Measurements from ENCODE around the gene ZNF543. TPM values are rescaled to one million over a fixed set of nuclear protein-coding genes. Genes with fewer than 3 reads are reported as not detected.

The ZNF543 gene
- total RNA-seq, 1 experiment from 2014 or later = 11.0 TPM

DNA sequence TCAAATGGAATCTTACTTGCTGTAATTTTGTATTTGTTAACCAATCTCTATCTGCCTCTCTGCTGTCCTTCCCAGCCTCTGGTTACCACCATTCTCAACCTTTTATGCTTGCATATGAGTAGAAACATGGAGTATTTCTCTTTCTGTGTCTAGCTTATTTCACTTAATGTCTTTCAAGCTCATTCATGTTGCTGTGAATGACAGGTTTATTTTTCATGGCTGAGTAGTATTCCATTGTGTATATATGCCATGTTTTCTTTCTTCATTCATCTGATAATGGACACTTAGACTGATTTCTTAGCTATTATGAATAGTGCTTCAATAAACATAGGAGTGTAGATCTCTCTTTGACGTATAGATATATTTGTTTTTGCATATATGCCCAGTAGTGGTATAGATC is 26.6 kb upstream of the ZNF543 start:
- DNase-seq (ENCODE audit: low read depth in 1 of 2, low spot score in 2 of 2) = no peak
- no peak overlapping the region for H3K27ac ChIP-seq
- no peaks in the 10 kb centered on the region for H3K4me1 ChIP-seq (replicated peaks)
- H3K4me3 ChIP-seq = no peak overlapping the region
- no peaks in the 10 kb centered on the region for H3K27me3 ChIP-seq (replicated peaks)
- H3K9me3 ChIP-seq (replicated peaks) = peaks cover 18% of the 10 kb centered on the region
- H3K36me3 ChIP-seq = peaks cover 92% of the 10 kb centered on the region

GRCh38 chr19:57302020-57302465 is 18.2 kb upstream of the ZNF543 start:
- Histone ChIP-seq H3K36me3 (peaks cover 55% of the 10 kb centered on the region), H3K27me3 (replicated peaks) (no peaks in the 10 kb centered on the region), H3K4me1 (replicated peaks) (peaks cover 9% of the 10 kb centered on the region), H3K9me3 (replicated peaks) (no peaks in the 10 kb centered on the region), H3K27ac (no peak overlapping the region), H3K4me3 (no peak overlapping the region)
- DNase-seq (ENCODE audit: low read depth in 1 of 2, low spot score in 2 of 2) = peak; percentile 12 to 67

DNA sequence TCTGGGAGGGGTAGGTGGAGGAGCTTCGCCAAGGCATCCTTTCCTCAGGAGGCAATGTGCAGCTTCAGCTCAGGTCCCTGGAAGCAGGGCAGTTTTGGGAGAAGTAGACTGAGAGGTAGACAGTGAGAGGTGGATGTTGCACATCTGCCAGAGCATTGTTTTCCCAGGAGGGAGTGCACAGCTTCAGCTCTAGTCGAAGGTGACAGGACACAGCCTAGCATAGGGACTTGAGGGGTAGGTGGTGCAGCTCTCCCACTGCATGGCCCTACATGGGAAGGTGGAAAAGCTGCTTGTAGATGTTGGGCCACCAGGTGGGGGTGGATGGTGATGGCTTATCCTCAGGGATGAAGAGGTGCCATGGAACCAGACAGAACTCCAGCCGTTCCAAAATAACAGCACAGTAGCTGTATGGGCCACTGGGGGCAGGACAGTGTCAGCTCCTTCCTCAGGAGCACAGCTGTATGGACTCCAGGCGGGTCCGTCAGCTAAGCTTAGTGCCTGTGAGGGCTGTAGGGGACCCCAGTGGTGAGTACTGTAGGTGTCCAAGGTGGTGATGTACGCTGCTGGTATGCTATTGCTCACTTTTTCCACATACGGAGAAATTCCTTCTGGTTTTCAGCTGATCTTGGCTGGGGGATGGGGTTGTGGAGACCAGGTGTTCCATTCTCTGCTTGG is 17.4 kb upstream of the ZNF543 start:
- DNase-seq (ENCODE audit: low read depth in 1 of 2, low spot score in 2 of 2) = no peak
- H3K4me1 ChIP-seq (replicated peaks) = peaks cover 9% of the 10 kb centered on the region
- no peak overlapping the region for H3K27ac ChIP-seq
- H3K4me3 ChIP-seq = no peak overlapping the region
- no peaks in the 10 kb centered on the region for H3K27me3 ChIP-seq (replicated peaks)
- no peaks in the 10 kb centered on the region for H3K9me3 ChIP-seq (replicated peaks)
- peaks cover 49% of the 10 kb centered on the region for H3K36me3 ChIP-seq

GRCh38 chr19:57305056-57305455 is 15.2 kb upstream of the ZNF543 start:
- Histone ChIP-seq H3K27me3 (replicated peaks) (no peaks in the 10 kb centered on the region), H3K4me1 (replicated peaks) (peaks cover 9% of the 10 kb centered on the region), H3K9me3 (replicated peaks) (peaks cover 6% of the 10 kb centered on the region; the same call in 1 of the 2 replicates), H3K27ac (no peak overlapping the region), H3K4me3 (no peak overlapping the region), H3K36me3 (peaks cover 32% of the 10 kb centered on the region)
- no peak for DNase-seq (ENCODE audit: low read depth in 1 of 2, low spot score in 2 of 2)

GRCh38 chr19:57308514-57308913 is 11.8 kb upstream of the ZNF543 start:
- H3K4me1 ChIP-seq (replicated peaks) = no peaks in the 10 kb centered on the region
- H3K27ac ChIP-seq = no peak overlapping the region

GRCh38 chr19:57310792-57311191 is 9.5 kb upstream of the ZNF543 start:
- peaks cover 4% of the 10 kb centered on the region; the same call in 1 of the 2 replicates for H3K27me3 ChIP-seq (replicated peaks)
- no peaks in the 10 kb centered on the region for H3K4me1 ChIP-seq (replicated peaks)
- no peak overlapping the region for H3K27ac ChIP-seq
- peaks cover 6% of the 10 kb centered on the region; the same call in 1 of the 2 replicates for H3K9me3 ChIP-seq (replicated peaks)
- H3K36me3 ChIP-seq = no peaks in the 10 kb centered on the region
- H3K4me3 ChIP-seq = no peak overlapping the region
- DNase-seq (ENCODE audit: low read depth in 1 of 2, low spot score in 2 of 2) = no peak

More at GRCh38 chr19:57308514-57308913, 11.8 kb upstream of the ZNF543 start:
- H3K9me3 ChIP-seq (replicated peaks) = peaks cover 6% of the 10 kb centered on the region; the same call in 1 of the 2 replicates
- H3K4me3 ChIP-seq = no peak overlapping the region
- H3K27me3 ChIP-seq (replicated peaks) = 0 out of 2 replicates have a peak, but pooled peaks cover 4% of the 10 kb centered on the region
- 0 out of 2 replicates have a peak, but pooled peaks cover under 1% of the 10 kb centered on the region for H3K36me3 ChIP-seq
- no peak for DNase-seq (ENCODE audit: low read depth in 1 of 2, low spot score in 2 of 2)

DNA sequence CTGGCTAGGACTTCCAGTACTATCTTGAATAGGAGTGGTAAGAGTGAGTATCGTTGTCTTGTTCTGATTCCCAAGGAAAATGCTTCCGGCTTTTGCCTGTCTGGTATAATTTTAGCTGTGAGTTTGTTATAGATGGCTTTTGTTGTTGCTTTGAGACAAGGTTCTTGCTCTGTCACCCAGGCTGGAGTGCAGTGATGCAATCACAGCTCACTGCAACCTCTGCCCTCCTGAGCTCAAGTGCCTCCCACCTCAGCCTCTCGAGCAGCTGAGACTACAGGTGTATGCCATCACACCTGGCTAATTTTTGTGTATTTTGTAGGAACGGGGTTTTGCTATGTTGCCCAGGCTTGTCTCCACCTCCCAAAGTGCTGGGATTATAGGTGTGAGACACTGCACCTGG is 6.1 kb upstream of the ZNF543 start:
- no peaks in the 10 kb centered on the region for H3K36me3 ChIP-seq
- no peaks in the 10 kb centered on the region for H3K4me1 ChIP-seq (replicated peaks)
- peaks cover 4% of the 10 kb centered on the region for H3K27me3 ChIP-seq (replicated peaks)
- H3K4me3 ChIP-seq = no peak overlapping the region
- no peak overlapping the region for H3K27ac ChIP-seq
- DNase-seq (ENCODE audit: low read depth in 1 of 2, low spot score in 2 of 2) = no peak
- no peaks in the 10 kb centered on the region for H3K9me3 ChIP-seq (replicated peaks)

- Histone ChIP-seq H3K36me3 (peaks cover 3% of the 10 kb centered on the region), H3K4me1 (replicated peaks) (peaks cover 10% of the 10 kb centered on the region), H3K4me3 (no peak overlapping the region), H3K27ac (no peak overlapping the region), H3K9me3 (replicated peaks) (no peaks in the 10 kb centered on the region), H3K27me3 (replicated peaks) (no peaks in the 10 kb centered on the region; the same call in none of the 2 replicates)
- DNase-seq (ENCODE audit: low read depth in 1 of 2, low spot score in 2 of 2) = no peak
Measured at GRCh38 chr19:57317503-57317902, 2.8 kb upstream of the ZNF543 start.

- Histone ChIP-seq H3K9me3 (replicated peaks) (no peaks in the 10 kb centered on the region), H3K4me1 (replicated peaks) (peaks cover 10% of the 10 kb centered on the region), H3K27ac (peak overlapping the region; percentile 64), H3K4me3 (peak overlapping the region; percentile 62), H3K36me3 (peaks cover 19% of the 10 kb centered on the region), H3K27me3 (replicated peaks) (no peaks in the 10 kb centered on the region; the same call in none of the 2 replicates)
- DNase-seq (ENCODE audit: low read depth in 1 of 2, low spot score in 2 of 2) = no peak
Measured at GRCh38 chr19:57319869-57320179, 448 bp upstream of the ZNF543 start.

DNA sequence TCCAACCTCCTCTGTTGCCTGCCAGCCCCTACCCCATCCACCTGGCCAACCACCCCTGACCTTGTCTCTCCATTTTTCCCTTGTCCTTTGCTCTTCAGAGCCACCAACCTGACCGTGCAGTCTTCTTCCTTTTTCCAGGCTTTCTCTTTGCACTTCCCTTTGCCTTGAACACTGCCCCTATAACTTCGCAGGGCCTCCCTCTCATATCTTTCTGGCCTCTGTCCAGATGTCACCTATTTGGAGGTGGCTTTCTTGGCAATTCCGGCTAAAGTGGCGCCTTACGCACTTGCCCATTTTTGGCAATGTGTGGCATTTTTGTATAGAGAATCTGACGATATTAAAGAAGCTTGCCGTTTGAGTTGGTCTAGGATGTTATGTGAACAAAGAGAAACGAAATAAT is 844 bp downstream of the ZNF543 start:
- Histone ChIP-seq H3K4me3 (peak overlapping the region; percentile 62), H3K4me1 (replicated peaks) (peaks cover 10% of the 10 kb centered on the region), H3K36me3 (peaks cover 32% of the 10 kb centered on the region), H3K9me3 (replicated peaks) (no peaks in the 10 kb centered on the region), H3K27ac (no peak overlapping the region), H3K27me3 (replicated peaks) (no peaks in the 10 kb centered on the region; the same call in 1 of the 2 replicates)
- no peak for DNase-seq (ENCODE audit: low read depth in 1 of 2, low spot score in 2 of 2)

DNA sequence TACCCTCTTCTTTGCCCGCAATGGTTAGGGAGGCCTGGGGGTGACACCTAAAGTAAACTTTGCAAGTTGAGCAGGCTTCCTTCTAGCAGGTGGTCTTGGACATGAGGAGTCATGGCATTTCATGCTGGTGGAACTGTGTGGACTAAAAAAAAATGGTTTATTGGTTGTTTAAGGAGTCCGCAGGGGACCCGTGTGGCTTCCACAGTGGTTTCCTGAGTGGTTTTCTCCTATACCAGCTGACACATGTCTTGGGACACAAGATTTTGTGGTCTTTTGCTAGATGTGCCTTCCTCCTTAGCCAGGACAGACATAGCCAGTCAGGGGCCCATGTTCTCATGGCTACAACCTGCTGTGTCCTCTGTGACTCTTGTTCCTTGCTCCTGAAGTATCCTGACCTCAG is 1.5 kb downstream of the ZNF543 start:
- no peaks in the 10 kb centered on the region for H3K9me3 ChIP-seq (replicated peaks)
- peaks cover 10% of the 10 kb centered on the region for H3K4me1 ChIP-seq (replicated peaks)
- H3K27ac ChIP-seq = no peak overlapping the region
- DNase-seq (ENCODE audit: low read depth in 1 of 2, low spot score in 2 of 2) = no peak
- H3K36me3 ChIP-seq = peaks cover 39% of the 10 kb centered on the region
- no peaks in the 10 kb centered on the region; the same call in 1 of the 2 replicates for H3K27me3 ChIP-seq (replicated peaks)
- peak overlapping the region; percentile 62 for H3K4me3 ChIP-seq

DNA sequence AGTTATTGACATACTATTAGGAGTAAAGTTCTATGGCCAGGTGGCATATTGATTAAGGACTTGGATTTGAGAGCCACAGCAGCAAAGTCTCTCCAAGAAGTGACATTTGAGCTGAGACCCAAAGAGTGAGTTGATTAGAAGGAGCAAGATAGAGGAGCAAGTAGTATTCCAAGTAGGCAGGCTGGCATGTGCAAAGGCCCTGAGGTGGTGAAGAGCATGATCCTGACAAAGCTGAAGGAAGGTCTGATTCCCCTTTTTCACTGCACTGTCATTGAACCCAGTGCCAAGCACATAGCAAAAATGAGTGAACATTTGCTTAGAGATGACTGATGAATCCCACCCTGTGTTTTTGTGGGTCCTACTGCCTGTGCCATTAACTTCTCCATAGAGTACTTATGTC is 4.7 kb downstream of the ZNF543 start:
- Histone ChIP-seq H3K4me1 (replicated peaks) (peaks cover 10% of the 10 kb centered on the region), H3K27ac (no peak overlapping the region), H3K27me3 (replicated peaks) (no peaks in the 10 kb centered on the region), H3K4me3 (no peak overlapping the region), H3K36me3 (peaks cover 69% of the 10 kb centered on the region), H3K9me3 (replicated peaks) (no peaks in the 10 kb centered on the region)
- no peak for DNase-seq (ENCODE audit: low read depth in 1 of 2, low spot score in 2 of 2)

DNA sequence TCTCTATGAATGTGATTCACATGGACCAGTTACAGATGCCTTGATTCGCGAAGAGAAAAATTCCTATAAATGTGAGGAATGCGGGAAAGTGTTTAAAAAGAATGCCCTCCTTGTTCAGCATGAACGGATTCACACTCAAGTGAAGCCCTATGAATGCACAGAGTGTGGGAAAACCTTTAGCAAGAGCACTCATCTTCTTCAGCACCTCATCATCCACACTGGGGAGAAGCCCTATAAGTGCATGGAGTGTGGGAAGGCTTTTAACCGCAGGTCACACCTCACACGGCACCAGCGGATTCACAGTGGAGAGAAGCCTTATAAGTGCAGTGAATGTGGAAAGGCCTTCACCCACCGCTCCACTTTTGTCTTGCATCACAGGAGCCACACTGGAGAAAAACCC is 7.7 kb downstream of the ZNF543 start:
- no peaks in the 10 kb centered on the region for H3K4me1 ChIP-seq (replicated peaks)
- H3K27ac ChIP-seq = no peak overlapping the region
- DNase-seq (ENCODE audit: low read depth in 1 of 2, low spot score in 2 of 2) = no peak
- H3K4me3 ChIP-seq = no peak overlapping the region
- H3K27me3 ChIP-seq (replicated peaks) = no peaks in the 10 kb centered on the region
- peaks cover 69% of the 10 kb centered on the region for H3K36me3 ChIP-seq
- no peaks in the 10 kb centered on the region for H3K9me3 ChIP-seq (replicated peaks)

GRCh38 chr19:57334191-57334590 is 13.9 kb downstream of the ZNF543 start:
- Histone ChIP-seq H3K4me3 (no peak overlapping the region), H3K9me3 (replicated peaks) (no peaks in the 10 kb centered on the region), H3K4me1 (replicated peaks) (no peaks in the 10 kb centered on the region), H3K27ac (no peak overlapping the region), H3K36me3 (peaks cover 16% of the 10 kb centered on the region), H3K27me3 (replicated peaks) (no peaks in the 10 kb centered on the region)
- DNase-seq (ENCODE audit: low read depth in 1 of 2, low spot score in 2 of 2) = no peak

All from SJSA1 (cell line).